Activated CD4-positive, alpha-beta memory T cell treated with anti-CD3 and anti-CD28 coated beads for 36 hours (primary cell): ENCODE results near the gene CACNA1S. TPM values are rescaled to one million over a fixed set of nuclear protein-coding genes. Genes with fewer than 3 reads are reported as not detected.

ENCODE experiments used
- CTCF ChIA-PET: fragments of 350-600 bp; sonication (Branson Sonifier 250); formaldehyde crosslinking; loops from one replicate; lab custom pipeline; 2021; ENCODE audit warnings: antibody characterized with exemption, inconsistent platforms; lab: Charles Lee
- POLR2A ChIA-PET: fragments of 350-600 bp; sonication (Branson Sonifier 250); formaldehyde crosslinking; loops from one replicate; lab custom pipeline; 2021; ENCODE audit warnings: antibody characterized with exemption; lab: Charles Lee
- DNase-seq: peaks from one replicate; pipeline ENCODE4 v3.0.0-alpha.2; 2020
- H3K27ac Mint-ChIP-seq: one replicate; pipeline ENCODE4 v1.8.0; 2021; ENCODE audit warnings: mixed read lengths
- H3K27me3 Mint-ChIP-seq: one replicate; pipeline ENCODE4 v1.8.0; 2021; ENCODE audit warnings: mixed read lengths
- H3K36me3 Mint-ChIP-seq: one replicate; pipeline ENCODE4 v1.8.0; 2021; ENCODE audit warnings: mixed read lengths
- H3K4me1 Mint-ChIP-seq: one replicate; pipeline ENCODE4 v1.8.0; 2021; ENCODE audit warnings: low read depth, mixed read lengths
- H3K4me3 Mint-ChIP-seq: one replicate; pipeline ENCODE4 v1.8.0; 2021; ENCODE audit warnings: mild to moderate bottlenecking, mixed read lengths
- H3K9me3 Mint-ChIP-seq: one replicate; pipeline ENCODE4 v1.8.0; 2021; ENCODE audit warnings: mixed read lengths
- intact Hi-C: fragments of 100-400 bp; cut with micrococcal nuclease; formaldehyde crosslinking; loops from one replicate; pipeline ENCODE4 v1.15.1; 2023
- total RNA-seq, 2 experiments: library from RNA; stranded (reverse); gene quantifications; one replicate each; pipeline ENCODE4 v1.2.3, GENCODE V29; 2021

The CACNA1S gene
- total RNA-seq, 2 experiments from 2014 or later: not detected

DNA sequence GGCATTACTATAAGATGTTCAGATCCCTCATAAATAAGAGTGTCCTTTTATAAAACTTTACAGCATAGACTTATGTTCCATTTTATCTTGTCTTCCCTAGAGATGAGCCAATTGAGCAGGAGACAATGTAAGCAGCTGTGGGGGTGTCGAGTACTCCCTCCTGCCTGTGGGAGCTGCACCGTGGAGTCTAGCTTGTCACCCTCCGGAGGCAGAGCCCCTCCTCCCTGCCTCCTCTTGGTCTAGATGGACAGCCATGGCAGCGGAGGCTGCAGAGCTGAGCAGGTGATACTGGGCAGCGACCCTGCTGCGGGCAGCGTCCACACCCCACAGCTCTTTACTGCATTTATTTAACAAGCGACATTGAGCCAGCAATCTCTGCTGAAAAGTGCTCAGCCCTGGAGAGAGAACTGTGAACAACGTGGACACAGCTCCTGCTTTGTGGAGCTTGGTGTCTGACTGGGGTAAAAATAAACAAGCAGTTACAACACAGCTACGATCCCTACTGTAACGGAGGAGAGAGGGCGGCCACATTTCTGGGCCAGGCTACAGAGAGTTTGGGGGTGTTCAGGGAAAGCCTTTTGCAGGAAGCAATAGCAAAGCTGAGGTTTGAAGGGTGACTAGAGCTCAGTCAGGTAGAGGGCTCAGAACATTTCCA lies 75.9 kb downstream of the CACNA1S start:
- no peak for DNase-seq
- Mint-ChIP-seq H3K27ac (no peak overlapping the region), H3K4me3 (no peak overlapping the region), H3K9me3 (no peaks in the 10 kb centered on the region), H3K4me1 (no peaks in the 10 kb centered on the region), H3K36me3 (no peaks in the 10 kb centered on the region), H3K27me3 (no peaks in the 10 kb centered on the region)
- intact Hi-C loops: no loop called here
- ChIA-PET CTCF (interaction anchor here (1.1 to 12.7 kb wide), 2 partner anchors 61 to 477 kb away, joined by 3 to 433 read pairs; no protein-coding TSS in a partner anchor), POLR2A (no interaction called here)

DNA sequence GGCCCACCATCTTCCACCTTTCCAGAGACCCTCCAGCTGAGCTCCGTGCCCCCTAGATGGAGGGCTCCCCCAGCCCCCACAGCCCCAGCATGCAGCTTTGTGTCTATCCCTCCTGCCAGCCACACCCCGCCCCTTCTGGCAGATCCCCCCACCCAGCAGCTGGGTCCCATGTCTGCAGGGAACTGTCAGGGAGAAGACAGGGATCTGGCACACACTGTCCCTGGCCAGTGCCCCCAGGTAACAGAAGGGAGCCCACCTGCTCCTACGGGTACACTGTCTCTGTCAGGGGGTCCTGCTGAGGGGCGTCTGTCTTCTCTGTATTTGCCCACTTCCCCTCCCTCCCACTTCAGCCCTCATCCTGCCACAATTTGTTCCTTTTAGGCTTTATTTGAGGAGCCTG lies 77.6 kb downstream of the CACNA1S start:
- intact Hi-C loops: no loop called here
- Mint-ChIP-seq H3K9me3 (no peaks in the 10 kb centered on the region), H3K27me3 (no peaks in the 10 kb centered on the region), H3K4me3 (no peak overlapping the region), H3K36me3 (no peaks in the 10 kb centered on the region), H3K4me1 (no peaks in the 10 kb centered on the region), H3K27ac (no peak overlapping the region)
- ChIA-PET CTCF (interaction anchor here (0.7 to 12.7 kb wide), 3 partner anchors 8 to 59 kb away, joined by 4 to 433 read pairs (median 7); no protein-coding TSS in a partner anchor), POLR2A (no interaction called here)
- DNase-seq: no peak

DNA sequence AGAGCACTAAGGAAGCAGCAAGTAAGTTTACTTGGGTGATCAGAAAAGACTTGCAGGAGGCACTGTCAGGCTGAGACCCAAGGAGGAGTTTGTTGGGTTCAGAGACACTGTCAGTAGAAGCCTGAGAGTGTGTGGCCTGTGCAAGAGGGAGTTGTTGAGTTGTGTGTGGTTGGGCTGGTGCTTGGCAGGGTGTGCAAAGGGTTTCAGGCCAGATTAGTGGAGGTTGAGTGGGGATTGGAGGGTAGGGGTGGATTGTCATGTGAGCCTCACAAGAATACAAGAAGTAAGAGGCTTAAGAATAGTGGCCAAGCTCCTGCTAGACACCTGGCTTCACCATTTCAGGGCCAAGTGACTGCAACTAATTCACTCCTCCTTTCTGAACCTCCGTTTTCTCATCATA lies 79.8 kb downstream of the CACNA1S start:
- H3K36me3 Mint-ChIP-seq: no peaks in the 10 kb centered on the region
- ChIA-PET POLR2A (no interaction called here), CTCF (no interaction called here)
- H3K9me3 Mint-ChIP-seq: no peaks in the 10 kb centered on the region
- H3K27ac Mint-ChIP-seq: no peak overlapping the region
- intact Hi-C loops: no loop called here
- peaks cover 8% of the 10 kb centered on the region for H3K4me1 Mint-ChIP-seq
- no peak for DNase-seq
- H3K4me3 Mint-ChIP-seq: no peak overlapping the region
- no peaks in the 10 kb centered on the region for H3K27me3 Mint-ChIP-seq

DNA sequence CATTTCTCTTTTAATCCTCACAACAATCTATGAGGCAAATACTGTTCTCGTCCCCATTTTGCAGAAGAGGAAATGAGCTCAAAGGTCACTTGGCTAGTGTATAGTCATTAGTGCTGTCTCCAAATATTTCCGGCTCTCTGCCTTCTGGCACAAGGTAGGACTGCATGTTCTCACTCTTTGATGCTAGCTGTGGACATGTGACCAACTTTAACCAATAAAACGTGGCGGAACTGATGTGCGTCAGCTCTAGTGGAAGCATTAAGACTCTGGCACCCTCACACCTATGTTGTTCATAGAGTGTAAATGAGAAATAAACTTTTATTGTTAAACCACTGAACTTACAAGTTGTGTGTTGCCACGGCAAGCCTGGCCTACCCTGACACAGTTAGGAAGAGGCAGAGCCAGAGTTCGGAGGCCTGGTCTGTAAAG lies 83.8 kb downstream of the CACNA1S start:
- ChIA-PET CTCF (interaction anchor here (1.5 to 2.5 kb wide), 2 partner anchors 49 to 56 kb away, joined by 4 to 8 read pairs; no protein-coding TSS in a partner anchor), POLR2A (interaction anchor here (1.7 kb wide), 1 partner anchor 13 kb away, joined by 6 read pairs; no protein-coding TSS in a partner anchor)
- no peaks in the 10 kb centered on the region for H3K27me3 Mint-ChIP-seq
- no peaks in the 10 kb centered on the region for H3K9me3 Mint-ChIP-seq
- intact Hi-C loops: loop anchor here (5.0 kb wide), 1 partner anchor 876 kb away; no protein-coding TSS in a partner anchor
- H3K4me1 Mint-ChIP-seq: peaks cover 43% of the 10 kb centered on the region
- no peaks in the 10 kb centered on the region for H3K36me3 Mint-ChIP-seq
- no peak overlapping the region for H3K27ac Mint-ChIP-seq
- H3K4me3 Mint-ChIP-seq: no peak overlapping the region
- no peak for DNase-seq

DNA sequence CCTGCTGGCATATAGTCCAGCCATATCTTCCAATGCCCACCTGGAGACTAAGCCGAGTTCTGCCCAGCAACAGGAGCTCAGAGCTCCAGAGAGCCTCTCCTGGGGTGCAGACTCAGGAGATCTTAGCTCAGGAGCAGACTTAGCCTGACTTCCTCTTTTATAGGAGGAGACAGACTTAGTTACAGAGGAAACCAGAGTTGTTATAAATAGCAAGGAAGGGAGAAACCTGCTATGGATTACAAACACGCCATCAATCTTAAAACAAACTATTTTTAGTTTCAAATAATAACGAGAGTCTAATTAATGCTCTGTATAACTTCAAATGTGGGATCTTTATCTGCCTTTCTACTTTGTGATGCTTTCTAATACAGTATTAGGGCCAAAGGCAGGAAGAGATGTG lies 85.4 kb downstream of the CACNA1S start:
- Mint-ChIP-seq H3K4me3 (no peak overlapping the region), H3K36me3 (peaks cover 7% of the 10 kb centered on the region), H3K27me3 (no peaks in the 10 kb centered on the region), H3K27ac (no peak overlapping the region), H3K4me1 (peaks cover 50% of the 10 kb centered on the region), H3K9me3 (no peaks in the 10 kb centered on the region)
- CTCF ChIA-PET: interaction anchor here (1.2 to 9.2 kb wide), 7 partner anchors 10 to 88 kb away, joined by 3 to 96 read pairs (median 13); no protein-coding TSS in a partner anchor
- DNase-seq: no peak
- POLR2A ChIA-PET: interaction anchor here (0.7 to 1.6 kb wide), 2 partner anchors 9 to 11 kb away, joined by 4 read pairs; no protein-coding TSS in a partner anchor
- intact Hi-C loops: loop anchor here (2.0 to 5.0 kb wide), 3 partner anchors 14 to 875 kb away; no protein-coding TSS in a partner anchor

DNA sequence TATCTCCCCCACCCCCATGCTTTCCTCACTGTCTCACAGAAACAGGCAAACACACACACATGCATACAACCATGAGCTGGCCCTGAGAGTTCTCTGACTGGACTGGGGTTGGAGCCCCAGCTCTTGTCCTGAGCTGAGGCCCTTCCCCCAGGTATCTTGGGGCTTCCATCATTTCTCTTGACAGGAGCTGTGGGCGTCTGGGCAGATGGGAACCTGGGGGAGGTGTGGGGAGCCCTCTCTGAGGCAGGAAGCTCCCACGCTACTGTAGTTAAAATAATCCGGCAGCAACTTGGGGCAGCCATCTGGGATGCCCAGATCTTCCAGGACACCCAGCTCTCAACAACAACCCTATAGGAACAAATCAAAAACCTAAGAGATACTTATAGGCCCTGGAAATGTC lies 86.0 kb downstream of the CACNA1S start:
- Mint-ChIP-seq H3K9me3 (no peaks in the 10 kb centered on the region), H3K36me3 (peaks cover 9% of the 10 kb centered on the region), H3K4me3 (peak overlapping the region; percentile 4), H3K27ac (peak overlapping the region; percentile 30), H3K4me1 (peaks cover 56% of the 10 kb centered on the region), H3K27me3 (no peaks in the 10 kb centered on the region)
- POLR2A ChIA-PET: interaction anchor here (0.7 to 2.6 kb wide), 4 partner anchors 9 to 24 kb away, joined by 3 to 13 read pairs (median 4); no protein-coding TSS in a partner anchor
- CTCF ChIA-PET: interaction anchor here (0.6 to 9.2 kb wide), 10 partner anchors 10 to 283 kb away, joined by 3 to 96 read pairs (median 8); no protein-coding TSS in a partner anchor
- intact Hi-C loops: loop anchor here (2.0 to 5.0 kb wide), 3 partner anchors 13 to 874 kb away; no protein-coding TSS in a partner anchor
- no peak for DNase-seq

DNA sequence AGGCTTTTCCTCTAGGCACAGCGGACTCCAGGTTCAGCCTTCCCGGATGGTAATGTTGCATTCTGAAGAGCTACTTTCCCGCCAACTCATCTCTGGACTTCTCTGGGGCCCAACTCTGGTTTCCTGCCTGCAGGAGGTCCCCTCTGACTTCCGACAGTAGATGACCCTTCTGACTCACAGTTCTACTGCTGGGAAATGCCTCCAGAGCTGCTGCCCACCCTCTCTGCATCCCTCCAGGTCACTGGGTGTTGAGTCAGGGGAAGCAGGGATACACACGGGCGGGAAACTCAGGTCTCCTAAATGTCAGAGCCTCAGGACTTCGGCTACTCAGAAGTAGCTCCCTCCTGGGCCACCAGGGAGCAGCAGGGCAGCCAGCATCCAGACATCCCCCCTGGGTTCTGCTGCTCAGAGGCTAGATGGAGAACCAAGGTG lies 86.6 kb downstream of the CACNA1S start:
- intact Hi-C loops: loop anchor here (2.0 to 5.0 kb wide), 3 partner anchors 13 to 873 kb away; no protein-coding TSS in a partner anchor
- no peaks in the 10 kb centered on the region for H3K27me3 Mint-ChIP-seq
- CTCF ChIA-PET: interaction anchor here (0.6 to 9.2 kb wide), 13 partner anchors 9 to 282 kb away, joined by 3 to 96 read pairs (median 4); no protein-coding TSS in a partner anchor
- peak overlapping the region; percentile 30 for H3K27ac Mint-ChIP-seq
- no peak overlapping the region for H3K4me3 Mint-ChIP-seq
- H3K4me1 Mint-ChIP-seq: peaks cover 61% of the 10 kb centered on the region
- peak; percentile 69 for DNase-seq
- H3K9me3 Mint-ChIP-seq: no peaks in the 10 kb centered on the region
- peaks cover 9% of the 10 kb centered on the region for H3K36me3 Mint-ChIP-seq
- POLR2A ChIA-PET: interaction anchor here (0.6 to 2.6 kb wide), 5 partner anchors 8 to 145 kb away, joined by 3 to 13 read pairs (median 3); no protein-coding TSS in a partner anchor

DNA sequence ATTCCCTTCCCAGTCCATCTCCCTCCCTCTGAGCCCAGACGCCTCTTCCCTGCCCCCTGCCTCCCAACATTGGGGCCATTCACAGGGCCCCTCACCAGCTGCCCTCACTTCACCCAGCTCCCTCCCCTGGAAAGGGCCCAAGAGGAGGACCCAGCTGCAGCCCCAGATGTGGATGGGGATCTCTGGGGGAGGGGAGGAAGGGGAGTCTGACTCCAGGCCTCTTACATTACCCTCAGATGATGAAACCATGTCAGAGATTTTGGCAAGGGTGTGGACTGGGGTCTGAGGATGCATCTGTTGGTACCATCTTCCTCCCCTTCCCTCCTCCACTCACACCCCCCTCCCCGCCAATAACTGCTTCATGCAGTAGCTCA lies 87.6 kb downstream of the CACNA1S start:
- Mint-ChIP-seq H3K36me3 (peaks cover 9% of the 10 kb centered on the region), H3K4me3 (no peak overlapping the region), H3K4me1 (peaks cover 70% of the 10 kb centered on the region), H3K9me3 (no peaks in the 10 kb centered on the region), H3K27me3 (no peaks in the 10 kb centered on the region), H3K27ac (no peak overlapping the region)
- CTCF ChIA-PET: interaction anchor here (1.1 to 9.2 kb wide), 4 partner anchors 10 to 53 kb away, joined by 3 to 96 read pairs (median 46); no protein-coding TSS in a partner anchor
- intact Hi-C loops: loop anchor here (5.0 kb wide), 2 partner anchors 128 to 397 kb away; partner anchors contain the start of gene TMEM9
- DNase-seq: no peak
- POLR2A ChIA-PET: interaction anchor here (0.6 to 2.6 kb wide), 4 partner anchors 9 to 501 kb away, joined by 3 to 13 read pairs (median 4); partner anchors contain the start of gene DDX59

DNA sequence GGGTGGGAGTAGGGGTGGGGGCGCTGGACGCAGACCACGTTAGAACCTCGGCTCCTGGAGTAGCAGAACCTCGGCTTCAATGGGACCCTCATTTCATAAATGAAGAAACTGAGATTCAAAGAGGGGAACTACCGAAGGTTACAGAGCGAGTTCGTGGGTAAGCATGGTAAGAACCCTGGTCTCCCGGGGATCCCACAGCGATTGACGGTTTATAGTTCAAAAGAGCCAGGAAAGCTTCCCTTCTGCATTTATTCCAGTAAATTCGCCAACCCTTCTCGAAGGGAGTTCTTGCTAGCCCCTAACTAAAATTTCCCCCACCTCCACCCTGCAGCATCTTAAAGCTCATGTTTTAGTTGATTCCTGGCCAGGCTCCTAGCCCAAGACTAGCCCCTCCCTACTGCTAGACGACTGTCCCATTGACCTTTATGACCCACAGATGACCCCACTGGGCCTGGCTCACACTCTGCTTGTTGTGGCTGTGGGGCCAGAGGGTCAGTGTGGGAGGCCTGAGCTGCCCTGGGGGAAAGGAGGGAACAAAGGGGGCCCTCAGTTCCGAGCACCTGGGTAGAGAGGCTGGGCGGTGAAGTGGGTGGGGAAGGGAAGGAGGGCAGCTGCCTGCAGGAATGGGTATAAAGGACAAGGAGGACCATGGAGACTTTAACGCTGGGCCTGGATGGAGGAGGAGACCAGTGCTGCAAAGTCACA lies 88.2 kb downstream of the CACNA1S start:
- H3K4me3 Mint-ChIP-seq: peak overlapping the region; percentile 36
- intact Hi-C loops: loop anchor here (2.0 to 5.0 kb wide), 3 partner anchors 128 to 397 kb away; partner anchors contain the start of gene TMEM9
- peak overlapping the region; percentile 14 for H3K27ac Mint-ChIP-seq
- POLR2A ChIA-PET: interaction anchor here (0.7 to 2.6 kb wide), 3 partner anchors 8 to 355 kb away, joined by 3 to 13 read pairs (median 3); partner anchors contain the start of gene DDX59
- CTCF ChIA-PET: interaction anchor here (4.3 to 9.2 kb wide), 3 partner anchors 18 to 52 kb away, joined by 28 to 96 read pairs (median 64); no protein-coding TSS in a partner anchor
- H3K27me3 Mint-ChIP-seq: no peaks in the 10 kb centered on the region
- no peaks in the 10 kb centered on the region for H3K9me3 Mint-ChIP-seq
- peak; percentile 18 for DNase-seq
- peaks cover 76% of the 10 kb centered on the region for H3K4me1 Mint-ChIP-seq
- peaks cover 12% of the 10 kb centered on the region for H3K36me3 Mint-ChIP-seq

DNA sequence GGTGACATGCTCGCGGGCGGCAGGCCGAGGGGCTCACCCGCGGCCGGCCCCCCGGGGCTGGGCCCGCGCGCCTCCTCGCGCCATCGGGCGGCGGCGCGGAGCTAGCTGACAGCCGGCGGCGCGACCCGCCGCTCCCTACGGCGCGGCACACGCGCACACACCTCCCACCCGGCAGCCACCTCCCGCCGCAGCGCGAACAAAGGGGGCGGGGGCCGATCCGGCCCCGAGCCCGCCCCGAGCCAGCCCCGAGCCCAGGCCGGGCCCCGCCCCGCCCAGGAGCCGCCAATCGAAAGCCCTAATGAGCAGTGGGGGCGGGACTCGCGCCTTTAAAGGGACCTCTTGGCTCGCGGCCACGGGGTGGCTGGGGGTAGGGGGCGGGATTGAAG lies 88.7 kb downstream of the CACNA1S start, which contains the start of gene KIF21B:
KIF21B (minus strand) TSS at position 198 of the 386 bp plus-strand sequence. CDS start 331 bp downstream, outside the sequence.
- ChIA-PET CTCF (interaction anchor here (1.7 to 9.2 kb wide), 4 partner anchors 18 to 96 kb away, joined by 5 to 96 read pairs (median 46); no protein-coding TSS in a partner anchor), POLR2A (interaction anchor here (1.2 to 2.6 kb wide), 3 partner anchors 8 to 354 kb away, joined by 3 to 13 read pairs (median 4); partner anchors contain the start of gene DDX59)
- peak; percentile 93 for DNase-seq
- peak within 1 kb of the TSS; percentile 98 for H3K4me3 Mint-ChIP-seq
- H3K36me3 Mint-ChIP-seq: peaks cover 12% of the 10 kb centered on the region
- peak within 1 kb of the TSS; percentile 99 for H3K27ac Mint-ChIP-seq
- H3K27me3 Mint-ChIP-seq: no peaks in the 10 kb centered on the region
- H3K9me3 Mint-ChIP-seq: no peaks in the 10 kb centered on the region
- intact Hi-C loops: loop anchor here (2.0 to 5.0 kb wide), 3 partner anchors 129 to 396 kb away; partner anchors contain the start of gene TMEM9
- peaks cover 81% of the 10 kb centered on the region for H3K4me1 Mint-ChIP-seq
